Fibroblast of lung (primary cell): ENCODE results near the gene SPP1.

Experiments used
- EZH2 ChIP-seq: IDR thresholded peaks from 2 replicates; pipeline ENCODE4 v1.5.1; 2012; ENCODE audit warnings: low read length, control low read depth, mild to moderate bottlenecking; ENCODE audit errors: missing control alignments
- TF ChIP-seq, protein P1 (sequence below), 2 donors: IDR thresholded peaks in 1 of 2; conservative IDR thresholded peaks in 1 of 2; 1 replicate in 1 of 2; 2 replicates in 1 of 2; pipeline ENCODE4 v1.5.1; 2011 to 2012; ENCODE audit warnings: low read length in 2 of 2, control low read depth in 1 of 2, inconsistent platforms in 1 of 2, low read depth in 1 of 2, mild to moderate bottlenecking in 1 of 2

DNA sequence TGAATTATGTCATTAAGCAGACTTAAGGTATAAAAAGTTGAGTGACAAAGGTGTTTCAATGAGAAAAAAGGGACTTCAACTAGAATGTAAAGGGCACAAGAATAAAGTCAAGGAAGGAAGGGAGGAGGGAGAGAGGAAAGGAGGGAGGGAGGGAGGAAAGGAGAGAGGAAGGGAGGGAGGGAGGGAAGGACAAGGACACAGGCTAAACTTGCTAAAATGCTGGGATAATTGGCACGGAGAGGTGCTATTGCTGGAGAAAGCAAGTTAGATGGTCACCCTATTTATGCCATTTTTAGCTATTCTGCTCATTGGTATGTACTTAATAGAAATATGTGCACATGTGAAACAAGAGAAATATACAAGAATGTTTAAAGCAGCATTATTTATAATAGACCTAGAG is 44.9 kb upstream of the SPP1 start:
- TF ChIP-seq, protein P1, sequence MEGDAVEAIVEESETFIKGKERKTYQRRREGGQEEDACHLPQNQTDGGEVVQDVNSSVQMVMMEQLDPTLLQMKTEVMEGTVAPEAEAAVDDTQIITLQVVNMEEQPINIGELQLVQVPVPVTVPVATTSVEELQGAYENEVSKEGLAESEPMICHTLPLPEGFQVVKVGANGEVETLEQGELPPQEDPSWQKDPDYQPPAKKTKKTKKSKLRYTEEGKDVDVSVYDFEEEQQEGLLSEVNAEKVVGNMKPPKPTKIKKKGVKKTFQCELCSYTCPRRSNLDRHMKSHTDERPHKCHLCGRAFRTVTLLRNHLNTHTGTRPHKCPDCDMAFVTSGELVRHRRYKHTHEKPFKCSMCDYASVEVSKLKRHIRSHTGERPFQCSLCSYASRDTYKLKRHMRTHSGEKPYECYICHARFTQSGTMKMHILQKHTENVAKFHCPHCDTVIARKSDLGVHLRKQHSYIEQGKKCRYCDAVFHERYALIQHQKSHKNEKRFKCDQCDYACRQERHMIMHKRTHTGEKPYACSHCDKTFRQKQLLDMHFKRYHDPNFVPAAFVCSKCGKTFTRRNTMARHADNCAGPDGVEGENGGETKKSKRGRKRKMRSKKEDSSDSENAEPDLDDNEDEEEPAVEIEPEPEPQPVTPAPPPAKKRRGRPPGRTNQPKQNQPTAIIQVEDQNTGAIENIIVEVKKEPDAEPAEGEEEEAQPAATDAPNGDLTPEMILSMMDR (conservative IDR thresholded peaks at IDR 0.05 in 1 of 2, IDR thresholded peaks at IDR 0.05 in 1 of 2; ENCODE audit: low read depth in 1 of 2, low read length in 2 of 2), result no peak
- TF ChIP-seq EZH2, result no peak
